Measurements from ENCODE around the gene ZNF318. TPM values are rescaled to one million over a fixed set of nuclear protein-coding genes. Genes with fewer than 3 reads are reported as not detected.

The ZNF318 gene
- polyA plus RNA-seq, 2 of the 4 experiments (the other 2 are of a cell fraction), result 5.0 to 9.2 TPM

GRCh38 chr6:43359831-43360230 is 9.6 kb downstream of the ZNF318 start:
- ChIA-PET POLR2A (no interaction called here), CTCF (interaction anchor here (1.0 to 2.1 kb wide), 2 partner anchors 51 to 131 kb away, joined by 3 to 6 read pairs; partner anchors contain the start of genes CRIP3 and DNPH1)
- FAIRE-seq (no peak), ATAC-seq (no peak), DNase-seq (ENCODE audit: low read depth in 1 of 2, low spot score in 1 of 2) (no peak)
- TF ChIP-seq POLR2A (IDR thresholded peaks at IDR 0.05; ENCODE audit: low read length), result no peak
- TF ChIP-seq TP53 (CRISPR knock-in tag; IDR thresholded peaks at IDR 0.05), result no peak
- no peak for TF ChIP-seq RAD21 (conservative IDR thresholded peaks at IDR 0.05 in 1 of 2, IDR thresholded peaks at IDR 0.05 in 1 of 2)
- no peak for TF ChIP-seq EHF (CRISPR knock-in tag; IDR thresholded peaks at IDR 0.05)
- no peak for TF ChIP-seq MYC (IDR thresholded peaks at IDR 0.05; ENCODE audit: borderline replicate concordance, low read length)
- TF ChIP-seq RCOR1 (IDR thresholded peaks at IDR 0.05; ENCODE audit: low read depth, low read length), result no peak
- no peak for TF ChIP-seq HMGXB4 (CRISPR knock-in tag; IDR thresholded peaks at IDR 0.05; ENCODE audit: borderline replicate concordance)
- TF ChIP-seq, protein P1, sequence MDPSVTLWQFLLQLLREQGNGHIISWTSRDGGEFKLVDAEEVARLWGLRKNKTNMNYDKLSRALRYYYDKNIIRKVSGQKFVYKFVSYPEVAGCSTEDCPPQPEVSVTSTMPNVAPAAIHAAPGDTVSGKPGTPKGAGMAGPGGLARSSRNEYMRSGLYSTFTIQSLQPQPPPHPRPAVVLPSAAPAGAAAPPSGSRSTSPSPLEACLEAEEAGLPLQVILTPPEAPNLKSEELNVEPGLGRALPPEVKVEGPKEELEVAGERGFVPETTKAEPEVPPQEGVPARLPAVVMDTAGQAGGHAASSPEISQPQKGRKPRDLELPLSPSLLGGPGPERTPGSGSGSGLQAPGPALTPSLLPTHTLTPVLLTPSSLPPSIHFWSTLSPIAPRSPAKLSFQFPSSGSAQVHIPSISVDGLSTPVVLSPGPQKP (IDR thresholded peaks at IDR 0.05; ENCODE audit: low read depth, low read length), result no peak
- TF ChIP-seq HDAC2 (IDR thresholded peaks at IDR 0.05), result no peak
- no peak for TF ChIP-seq SMC3 (IDR thresholded peaks at IDR 0.05)
- TF ChIP-seq, protein P2, sequence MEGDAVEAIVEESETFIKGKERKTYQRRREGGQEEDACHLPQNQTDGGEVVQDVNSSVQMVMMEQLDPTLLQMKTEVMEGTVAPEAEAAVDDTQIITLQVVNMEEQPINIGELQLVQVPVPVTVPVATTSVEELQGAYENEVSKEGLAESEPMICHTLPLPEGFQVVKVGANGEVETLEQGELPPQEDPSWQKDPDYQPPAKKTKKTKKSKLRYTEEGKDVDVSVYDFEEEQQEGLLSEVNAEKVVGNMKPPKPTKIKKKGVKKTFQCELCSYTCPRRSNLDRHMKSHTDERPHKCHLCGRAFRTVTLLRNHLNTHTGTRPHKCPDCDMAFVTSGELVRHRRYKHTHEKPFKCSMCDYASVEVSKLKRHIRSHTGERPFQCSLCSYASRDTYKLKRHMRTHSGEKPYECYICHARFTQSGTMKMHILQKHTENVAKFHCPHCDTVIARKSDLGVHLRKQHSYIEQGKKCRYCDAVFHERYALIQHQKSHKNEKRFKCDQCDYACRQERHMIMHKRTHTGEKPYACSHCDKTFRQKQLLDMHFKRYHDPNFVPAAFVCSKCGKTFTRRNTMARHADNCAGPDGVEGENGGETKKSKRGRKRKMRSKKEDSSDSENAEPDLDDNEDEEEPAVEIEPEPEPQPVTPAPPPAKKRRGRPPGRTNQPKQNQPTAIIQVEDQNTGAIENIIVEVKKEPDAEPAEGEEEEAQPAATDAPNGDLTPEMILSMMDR (IDR thresholded peaks at IDR 0.05), result no peak
- no peak for TF ChIP-seq POLR2AphosphoS2 (conservative IDR thresholded peaks at IDR 0.05; ENCODE audit: low read length)
- TF ChIP-seq TFCP2L1 (CRISPR knock-in tag; IDR thresholded peaks at IDR 0.05), result no peak
- Histone ChIP-seq H3K4me2 (no peak overlapping the region), H3K9me3 (no peaks in the 10 kb centered on the region), H3K4me1 (no peaks in the 10 kb centered on the region), H3K27ac (no peak overlapping the region), H3K4me3 (no peak overlapping the region)
- 89% methylated on average over 1 of the region's 1 CpG for WGBS (ENCODE audit: missing lambda C conversion rate)

DNA sequence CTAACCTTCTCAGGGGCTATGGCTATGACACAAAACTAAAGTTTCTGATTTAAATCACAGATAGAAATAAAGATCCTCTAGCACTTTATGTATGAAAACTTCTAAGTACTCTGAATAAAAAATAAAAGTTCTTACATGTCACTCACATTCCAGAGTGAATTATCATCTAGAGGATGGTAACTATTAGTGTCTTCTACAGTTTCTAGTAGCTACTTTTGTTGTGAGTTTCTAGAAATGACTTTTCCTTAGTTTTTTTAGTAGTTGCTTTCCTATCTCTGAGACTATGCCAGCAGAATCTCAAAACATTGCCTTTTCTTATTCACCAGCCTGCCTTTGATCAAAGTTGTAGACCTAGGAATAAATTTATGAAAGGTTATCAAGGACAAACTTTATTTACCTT is 10.1 kb downstream of the ZNF318 start:
- ATAC-seq (no peak), DNase-seq (ENCODE audit: low read depth in 1 of 2, low spot score in 1 of 2) (no peak), FAIRE-seq (no peak)
- TF ChIP-seq KDM5A (IDR thresholded peaks at IDR 0.05) (no peak), ESRRA (IDR thresholded peaks at IDR 0.05; ENCODE audit: borderline replicate concordance, low read length) (no peak), RARB (CRISPR knock-in tag; IDR thresholded peaks at IDR 0.05) (no peak), CHD2 (IDR thresholded peaks at IDR 0.05; ENCODE audit: low read length, partially characterized antibody) (no peak), GATA3 (IDR thresholded peaks at IDR 0.05; ENCODE audit: borderline replicate concordance) (no peak), HES2 (IDR thresholded peaks at IDR 0.05) (no peak), NR3C1 (IDR thresholded peaks at IDR 0.05) (no peak)
- TF ChIP-seq, protein P3, sequence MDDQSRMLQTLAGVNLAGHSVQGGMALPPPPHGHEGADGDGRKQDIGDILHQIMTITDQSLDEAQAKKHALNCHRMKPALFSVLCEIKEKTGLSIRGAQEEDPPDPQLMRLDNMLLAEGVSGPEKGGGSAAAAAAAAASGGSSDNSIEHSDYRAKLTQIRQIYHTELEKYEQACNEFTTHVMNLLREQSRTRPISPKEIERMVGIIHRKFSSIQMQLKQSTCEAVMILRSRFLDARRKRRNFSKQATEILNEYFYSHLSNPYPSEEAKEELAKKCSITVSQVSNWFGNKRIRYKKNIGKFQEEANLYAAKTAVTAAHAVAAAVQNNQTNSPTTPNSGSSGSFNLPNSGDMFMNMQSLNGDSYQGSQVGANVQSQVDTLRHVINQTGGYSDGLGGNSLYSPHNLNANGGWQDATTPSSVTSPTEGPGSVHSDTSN (IDR thresholded peaks at IDR 0.05), result no peak
- ChIA-PET CTCF (no interaction called here), POLR2A (no interaction called here)
- Histone ChIP-seq H3K4me2 (no peak overlapping the region), H3K4me1 (no peaks in the 10 kb centered on the region), H3K9me3 (no peaks in the 10 kb centered on the region), H3K4me3 (no peak overlapping the region), H3K27ac (no peak overlapping the region)

Measured in A549 (cell line).